ENCODE results near the gene HSPB2.
A peak's percentile ranks its signal among the peaks of the same experiment; 100 is the strongest.
"Not testable (repeated sequence)": the region's sequence is repeated elsewhere in the genome, so short reads cannot be mapped to it uniquely, and the experiment has no call there.

HSPB2 gene

DNA sequence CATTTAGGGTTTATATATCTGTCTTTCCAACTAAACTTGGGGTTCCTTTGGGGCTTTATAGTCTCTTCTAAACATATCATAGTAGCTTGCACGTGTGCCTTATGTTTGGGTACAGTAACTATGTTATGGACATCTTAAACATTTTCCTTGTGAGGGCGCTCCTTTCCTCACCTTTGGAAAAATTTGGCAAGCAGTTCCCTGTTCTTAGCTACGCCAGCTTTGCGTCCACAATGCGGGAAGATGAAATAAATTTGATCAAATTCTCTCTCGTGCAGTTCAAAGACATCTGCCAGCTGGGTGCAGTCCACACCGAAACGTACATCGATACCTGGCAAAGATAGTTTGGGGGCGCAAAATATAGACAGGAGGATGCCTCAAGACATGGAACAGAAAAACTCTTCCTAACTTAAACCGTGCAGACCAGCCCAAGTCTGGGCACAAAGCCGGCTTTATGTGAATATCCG, 34.1 kb upstream of the HSPB2 start:
- H3K27me3 ChIP-seq (replicated peaks; ENCODE audit: control insufficient read depth, insufficient read depth, low read length): no peaks in the 10 kb centered on the region
- no peak for DNase-seq (ENCODE audit: extremely low read depth, insufficient read length)
- TF ChIP-seq, protein P1, sequence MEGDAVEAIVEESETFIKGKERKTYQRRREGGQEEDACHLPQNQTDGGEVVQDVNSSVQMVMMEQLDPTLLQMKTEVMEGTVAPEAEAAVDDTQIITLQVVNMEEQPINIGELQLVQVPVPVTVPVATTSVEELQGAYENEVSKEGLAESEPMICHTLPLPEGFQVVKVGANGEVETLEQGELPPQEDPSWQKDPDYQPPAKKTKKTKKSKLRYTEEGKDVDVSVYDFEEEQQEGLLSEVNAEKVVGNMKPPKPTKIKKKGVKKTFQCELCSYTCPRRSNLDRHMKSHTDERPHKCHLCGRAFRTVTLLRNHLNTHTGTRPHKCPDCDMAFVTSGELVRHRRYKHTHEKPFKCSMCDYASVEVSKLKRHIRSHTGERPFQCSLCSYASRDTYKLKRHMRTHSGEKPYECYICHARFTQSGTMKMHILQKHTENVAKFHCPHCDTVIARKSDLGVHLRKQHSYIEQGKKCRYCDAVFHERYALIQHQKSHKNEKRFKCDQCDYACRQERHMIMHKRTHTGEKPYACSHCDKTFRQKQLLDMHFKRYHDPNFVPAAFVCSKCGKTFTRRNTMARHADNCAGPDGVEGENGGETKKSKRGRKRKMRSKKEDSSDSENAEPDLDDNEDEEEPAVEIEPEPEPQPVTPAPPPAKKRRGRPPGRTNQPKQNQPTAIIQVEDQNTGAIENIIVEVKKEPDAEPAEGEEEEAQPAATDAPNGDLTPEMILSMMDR (IDR thresholded peaks at IDR 0.05; ENCODE audit: insufficient read depth, low read length, poor library complexity, severe bottlenecking): no peak
- peak overlapping the region; percentile 87 for H3K4me3 ChIP-seq (replicated peaks; ENCODE audit: low read depth, low read length)
- H3K36me3 ChIP-seq (ENCODE audit: control insufficient read depth, insufficient read depth, low read length): peaks cover 3% of the 10 kb centered on the region; the same call in 1 of the 2 replicates

- no peaks in the 10 kb centered on the region for H3K27me3 ChIP-seq (replicated peaks; ENCODE audit: control insufficient read depth, insufficient read depth, low read length)
- H3K4me3 ChIP-seq (replicated peaks; ENCODE audit: low read depth, low read length): peak within 1 kb of the TSS; percentile 87
- peaks cover 3% of the 10 kb centered on the region; the same call in 1 of the 2 replicates for H3K36me3 ChIP-seq (ENCODE audit: control insufficient read depth, insufficient read depth, low read length)
- peak; percentile 94 for DNase-seq (ENCODE audit: extremely low read depth, insufficient read length)
- TF ChIP-seq, protein P1 (IDR thresholded peaks at IDR 0.05; ENCODE audit: insufficient read depth, low read length, poor library complexity, severe bottlenecking): peak; percentile 99
These were observed 33.5 kb upstream of the HSPB2 start, which contains the start of the genes CFAP68 and FDXACB1 for GRCh38 chr11:111878849-111879636. TSS of gene CFAP68 (plus strand) at chr11:111879541. CDS start at chr11:111879561, 20 bp downstream. TSS of gene FDXACB1 (minus strand) at chr11:111879165. CDS start at chr11:111879132, 33 bp downstream.

- TF ChIP-seq, protein P1 (IDR thresholded peaks at IDR 0.05; ENCODE audit: insufficient read depth, low read length, poor library complexity, severe bottlenecking): no peak
- no peak for DNase-seq (ENCODE audit: extremely low read depth, insufficient read length)
These were observed 32.9 kb upstream of the HSPB2 start for GRCh38 chr11:111879637-111879960.

DNA sequence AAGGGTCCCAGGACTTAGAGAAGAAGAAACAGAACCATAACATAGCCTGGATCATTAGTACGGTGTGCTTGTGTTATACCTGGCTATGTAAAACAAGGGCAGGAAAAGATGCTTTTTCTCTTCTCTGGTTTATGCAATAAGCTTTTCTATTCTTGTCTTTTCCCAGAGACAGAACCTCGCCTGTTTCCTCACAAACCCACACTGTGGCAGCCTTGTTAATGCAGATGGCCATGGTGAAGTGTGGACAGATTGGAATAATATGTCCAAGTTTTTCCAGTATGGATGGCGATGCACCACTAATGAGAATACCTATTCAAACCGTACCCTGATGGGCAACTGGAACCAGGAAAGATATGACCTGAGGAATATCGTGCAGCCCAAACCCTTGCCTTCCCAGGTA, 30.3 kb upstream of the HSPB2 start:
- no peak overlapping the region for H3K4me3 ChIP-seq (replicated peaks; ENCODE audit: low read depth, low read length)
- no peaks in the 10 kb centered on the region for H3K36me3 ChIP-seq (ENCODE audit: control insufficient read depth, insufficient read depth, low read length)
- TF ChIP-seq, protein P1 (IDR thresholded peaks at IDR 0.05; ENCODE audit: insufficient read depth, low read length, poor library complexity, severe bottlenecking): no peak
- H3K27me3 ChIP-seq (replicated peaks; ENCODE audit: control insufficient read depth, insufficient read depth, low read length): no peaks in the 10 kb centered on the region
- DNase-seq (ENCODE audit: extremely low read depth, insufficient read length): no peak

More at GRCh38 chr11:111879637-111879960, 32.9 kb upstream of the HSPB2 start:
- Histone ChIP-seq H3K27me3 (replicated peaks; ENCODE audit: control insufficient read depth, insufficient read depth, low read length) (no peaks in the 10 kb centered on the region), H3K36me3 (ENCODE audit: control insufficient read depth, insufficient read depth, low read length) (peaks cover 3% of the 10 kb centered on the region; the same call in 1 of the 2 replicates), H3K4me3 (replicated peaks; ENCODE audit: low read depth, low read length) (peak overlapping the region; percentile 87)

GRCh38 chr11:111885053-111885452, 27.5 kb upstream of the HSPB2 start:
- DNase-seq (ENCODE audit: extremely low read depth, insufficient read length): not testable (repeated sequence)

GRCh38 chr11:111886032-111886431, 26.5 kb upstream of the HSPB2 start:
- Histone ChIP-seq H3K27me3 (replicated peaks; ENCODE audit: control insufficient read depth, insufficient read depth, low read length) (no peaks in the 10 kb centered on the region), H3K4me3 (replicated peaks; ENCODE audit: low read depth, low read length) (no peak overlapping the region), H3K36me3 (ENCODE audit: control insufficient read depth, insufficient read depth, low read length) (no peaks in the 10 kb centered on the region)
- TF ChIP-seq, protein P1 (IDR thresholded peaks at IDR 0.05; ENCODE audit: insufficient read depth, low read length, poor library complexity, severe bottlenecking): no peak
- DNase-seq (ENCODE audit: extremely low read depth, insufficient read length): no peak

More at GRCh38 chr11:111885053-111885452, 27.5 kb upstream of the HSPB2 start:
- not testable (repeated sequence) for H3K4me3 ChIP-seq (replicated peaks; ENCODE audit: low read depth, low read length); H3K36me3 ChIP-seq (ENCODE audit: control insufficient read depth, insufficient read depth, low read length); H3K27me3 ChIP-seq (replicated peaks; ENCODE audit: control insufficient read depth, insufficient read depth, low read length)
